Activated CD4-positive, alpha-beta memory T cell treated with anti-CD3 and anti-CD28 coated beads for 36 hours (primary cell): ENCODE results near the gene RBM10. TPM values are rescaled to one million over a fixed set of nuclear protein-coding genes. Genes with fewer than 3 reads are reported as not detected.

ENCODE experiments used
- CTCF ChIA-PET: fragments of 350-600 bp; sonication (Branson Sonifier 250); formaldehyde crosslinking; loops from one replicate; lab custom pipeline; 2021; ENCODE audit warnings: antibody characterized with exemption, inconsistent platforms; lab: Charles Lee
- POLR2A ChIA-PET: fragments of 350-600 bp; sonication (Branson Sonifier 250); formaldehyde crosslinking; loops from one replicate; lab custom pipeline; 2021; ENCODE audit warnings: antibody characterized with exemption; lab: Charles Lee
- DNase-seq: peaks from one replicate; pipeline ENCODE4 v3.0.0-alpha.2; 2020
- H3K27ac Mint-ChIP-seq: one replicate; pipeline ENCODE4 v1.8.0; 2021; ENCODE audit warnings: mixed read lengths
- H3K27me3 Mint-ChIP-seq: one replicate; pipeline ENCODE4 v1.8.0; 2021; ENCODE audit warnings: mixed read lengths
- H3K36me3 Mint-ChIP-seq: one replicate; pipeline ENCODE4 v1.8.0; 2021; ENCODE audit warnings: mixed read lengths
- H3K4me1 Mint-ChIP-seq: one replicate; pipeline ENCODE4 v1.8.0; 2021; ENCODE audit warnings: low read depth, mixed read lengths
- H3K4me3 Mint-ChIP-seq: one replicate; pipeline ENCODE4 v1.8.0; 2021; ENCODE audit warnings: mild to moderate bottlenecking, mixed read lengths
- H3K9me3 Mint-ChIP-seq: one replicate; pipeline ENCODE4 v1.8.0; 2021; ENCODE audit warnings: mixed read lengths
- intact Hi-C: fragments of 100-400 bp; cut with micrococcal nuclease; formaldehyde crosslinking; loops from one replicate; pipeline ENCODE4 v1.15.1; 2023
- total RNA-seq, 2 experiments: library from RNA; stranded (reverse); gene quantifications; one replicate each; pipeline ENCODE4 v1.2.3, GENCODE V29; 2021

The RBM10 gene
- total RNA-seq, 2 experiments from 2014 or later: 61.0 to 62.3 TPM

- peak overlapping the region; percentile 87 for H3K4me3 Mint-ChIP-seq
- no peaks in the 10 kb centered on the region for H3K9me3 Mint-ChIP-seq
- no peaks in the 10 kb centered on the region for H3K27me3 Mint-ChIP-seq
- DNase-seq: peak; percentile 97
- intact Hi-C loops: loop anchor here (1.0 to 5.0 kb wide), 7 partner anchors 15 to 439 kb away; partner anchors contain the start of genes NDUFB11, UBA1, USP11 and UXT
- ChIA-PET POLR2A (interaction anchor here (0.6 to 2.5 kb wide), 7 partner anchors 11 to 148 kb away, joined by 3 to 18 read pairs (median 3); partner anchors contain the start of genes NDUFB11, RBM10 and USP11), CTCF (interaction anchor here (0.9 to 1.4 kb wide), 6 partner anchors 18 to 306 kb away, joined by 3 to 6 read pairs (median 4); partner anchors contain the start of genes NDUFB11 and RBM10)
- H3K27ac Mint-ChIP-seq: peak overlapping the region; percentile 97
- H3K4me1 Mint-ChIP-seq: peaks cover 32% of the 10 kb centered on the region
- peaks cover 35% of the 10 kb centered on the region for H3K36me3 Mint-ChIP-seq
Observed at GRCh38 chrX:47217852-47218279, 72.8 kb downstream of the RBM10 start.

GRCh38 chrX:47218280-47218919, 73.4 kb downstream of the RBM10 start, which contains the start of gene CDK16:
TSS of gene CDK16 (plus strand) at chrX:47218681. CDS start at chrX:47223558, 4,877 bp downstream.
- H3K27ac Mint-ChIP-seq: peak within 1 kb of the TSS; percentile 97
- peaks cover 32% of the 10 kb centered on the region for H3K4me1 Mint-ChIP-seq
- H3K27me3 Mint-ChIP-seq: no peaks in the 10 kb centered on the region
- peak within 1 kb of the TSS; percentile 87 for H3K4me3 Mint-ChIP-seq
- peaks cover 32% of the 10 kb centered on the region for H3K36me3 Mint-ChIP-seq
- intact Hi-C loops: loop anchor here (1.0 to 5.0 kb wide), 4 partner anchors 25 to 439 kb away; partner anchors contain the start of genes NDUFB11, UBA1 and UXT
- no peaks in the 10 kb centered on the region for H3K9me3 Mint-ChIP-seq
- POLR2A ChIA-PET: interaction anchor here (0.6 to 2.5 kb wide), 7 partner anchors 10 to 148 kb away, joined by 3 to 18 read pairs (median 3); partner anchors contain the start of genes NDUFB11, RBM10 and USP11
- DNase-seq: peak; percentile 78
- CTCF ChIA-PET: interaction anchor here (1.0 to 1.4 kb wide), 5 partner anchors 18 to 305 kb away, joined by 3 to 6 read pairs (median 3); partner anchors contain the start of genes NDUFB11 and RBM10

GRCh38 chrX:47218920-47219815, 74.1 kb downstream of the RBM10 start:
- H3K4me3 Mint-ChIP-seq: peak overlapping the region; percentile 84
- no peaks in the 10 kb centered on the region for H3K9me3 Mint-ChIP-seq
- intact Hi-C loops: loop anchor here (1.0 to 5.0 kb wide), 4 partner anchors 26 to 438 kb away; partner anchors contain the start of genes NDUFB11, UBA1 and UXT
- H3K27me3 Mint-ChIP-seq: no peaks in the 10 kb centered on the region
- peak overlapping the region; percentile 84 for H3K27ac Mint-ChIP-seq
- ChIA-PET POLR2A (interaction anchor here (1.0 to 2.5 kb wide), 3 partner anchors 10 to 93 kb away, joined by 3 to 14 read pairs (median 3); partner anchors contain the start of gene USP11), CTCF (interaction anchor here (1.0 kb wide), 1 partner anchor 74 kb away, joined by 3 read pairs; the partner anchor contains the start of genes NDUFB11 and RBM10)
- DNase-seq: peak; percentile 61
- peaks cover 31% of the 10 kb centered on the region for H3K36me3 Mint-ChIP-seq
- peaks cover 32% of the 10 kb centered on the region for H3K4me1 Mint-ChIP-seq

- intact Hi-C loops: no loop called here
- peaks cover 26% of the 10 kb centered on the region for H3K36me3 Mint-ChIP-seq
- POLR2A ChIA-PET: no interaction called here
Observed at GRCh38 chrX:47221756-47222155, 76.7 kb downstream of the RBM10 start.

GRCh38 chrX:47222751-47223350, 77.8 kb downstream of the RBM10 start:
- Mint-ChIP-seq H3K4me3 (no peak overlapping the region), H3K9me3 (no peaks in the 10 kb centered on the region), H3K4me1 (peaks cover 14% of the 10 kb centered on the region), H3K36me3 (peaks cover 24% of the 10 kb centered on the region), H3K27me3 (no peaks in the 10 kb centered on the region), H3K27ac (no peak overlapping the region)
- POLR2A ChIA-PET: no interaction called here
- no peak for DNase-seq
- CTCF ChIA-PET: no interaction called here
- intact Hi-C loops: no loop called here

More at GRCh38 chrX:47221756-47222155, 76.7 kb downstream of the RBM10 start:
- H3K4me1 Mint-ChIP-seq: peaks cover 21% of the 10 kb centered on the region
- H3K9me3 Mint-ChIP-seq: no peaks in the 10 kb centered on the region
- no peak for DNase-seq
- H3K4me3 Mint-ChIP-seq: no peak overlapping the region
- H3K27ac Mint-ChIP-seq: peak overlapping the region; percentile 8
- H3K27me3 Mint-ChIP-seq: no peaks in the 10 kb centered on the region
- CTCF ChIA-PET: no interaction called here

- Mint-ChIP-seq H3K4me1 (peaks cover 14% of the 10 kb centered on the region), H3K9me3 (no peaks in the 10 kb centered on the region), H3K4me3 (no peak overlapping the region), H3K27me3 (no peaks in the 10 kb centered on the region), H3K27ac (no peak overlapping the region), H3K36me3 (peaks cover 24% of the 10 kb centered on the region)
- POLR2A ChIA-PET: no interaction called here
- CTCF ChIA-PET: no interaction called here
- DNase-seq: no peak
- intact Hi-C loops: no loop called here
Observed at GRCh38 chrX:47223476-47224250, 78.6 kb downstream of the RBM10 start.

GRCh38 chrX:47224266-47224895, 79.4 kb downstream of the RBM10 start:
- Mint-ChIP-seq H3K27ac (no peak overlapping the region), H3K36me3 (peaks cover 25% of the 10 kb centered on the region), H3K9me3 (no peaks in the 10 kb centered on the region), H3K4me1 (peaks cover 14% of the 10 kb centered on the region), H3K4me3 (no peak overlapping the region), H3K27me3 (no peaks in the 10 kb centered on the region)
- ChIA-PET CTCF (no interaction called here), POLR2A (no interaction called here)
- no peak for DNase-seq
- intact Hi-C loops: no loop called here

GRCh38 chrX:47224896-47225290, 79.9 kb downstream of the RBM10 start:
- peaks cover 23% of the 10 kb centered on the region for H3K36me3 Mint-ChIP-seq
- CTCF ChIA-PET: no interaction called here
- peaks cover 11% of the 10 kb centered on the region for H3K4me1 Mint-ChIP-seq

GRCh38 chrX:47226071-47226470, 81.0 kb downstream of the RBM10 start:
- ChIA-PET POLR2A (no interaction called here), CTCF (no interaction called here)
- Mint-ChIP-seq H3K27ac (no peak overlapping the region), H3K4me1 (peaks cover 3% of the 10 kb centered on the region), H3K9me3 (no peaks in the 10 kb centered on the region), H3K4me3 (no peak overlapping the region), H3K36me3 (peaks cover 22% of the 10 kb centered on the region), H3K27me3 (no peaks in the 10 kb centered on the region)
- DNase-seq: no peak
- intact Hi-C loops: no loop called here

More at GRCh38 chrX:47224896-47225290, 79.9 kb downstream of the RBM10 start:
- POLR2A ChIA-PET: no interaction called here
- Mint-ChIP-seq H3K4me3 (no peak overlapping the region), H3K27ac (no peak overlapping the region), H3K9me3 (no peaks in the 10 kb centered on the region), H3K27me3 (no peaks in the 10 kb centered on the region)
- intact Hi-C loops: no loop called here
- no peak for DNase-seq

GRCh38 chrX:47226531-47227333, 81.7 kb downstream of the RBM10 start:
- no peak for DNase-seq
- peaks cover 4% of the 10 kb centered on the region for H3K4me1 Mint-ChIP-seq
- no peaks in the 10 kb centered on the region for H3K27me3 Mint-ChIP-seq
- CTCF ChIA-PET: no interaction called here
- H3K27ac Mint-ChIP-seq: no peak overlapping the region
- POLR2A ChIA-PET: no interaction called here
- no peak overlapping the region for H3K4me3 Mint-ChIP-seq
- H3K9me3 Mint-ChIP-seq: no peaks in the 10 kb centered on the region
- intact Hi-C loops: no loop called here
- peaks cover 22% of the 10 kb centered on the region for H3K36me3 Mint-ChIP-seq
